Natural killer cell (primary cell): ENCODE results near the gene SCGB3A2. TPM values are rescaled to one million over a fixed set of nuclear protein-coding genes. Genes with fewer than 3 reads are reported as not detected.

ENCODE experiments used
- ATAC-seq, 3 donors: fragments of 150-1000 bp in 2 of 3; fragments of 200-7000 bp in 1 of 3; cut with Tn5 transposase; 1 replicate in 1 of 3; 2 replicates in 2 of 3; pipeline ENCODE4 v1.10.0; 2021; ENCODE audit warnings: mild to moderate bottlenecking in 2 of 3, moderate library complexity in 2 of 3
- DNase-seq, 2 donors: peaks; one replicate each; pipeline versions ENCODE4 v3.0.0 to v3.0.0-alpha.2; 2013 to 2021; ENCODE audit warnings: mixed read lengths in 1 of 2
- H3K27ac ChIP-seq: one replicate; pipeline ENCODE4 v1.5.1; 2013; ENCODE audit warnings: mild to moderate bottlenecking, low read length
- H3K27me3 ChIP-seq: one replicate; pipeline ENCODE4 v1.6.1; 2013; ENCODE audit warnings: low read length; ENCODE audit not compliant: control insufficient read depth, insufficient read depth
- H3K36me3 ChIP-seq: one replicate; pipeline ENCODE4 v1.6.1; 2013; ENCODE audit warnings: low read length; ENCODE audit not compliant: control insufficient read depth, insufficient read depth
- H3K4me1 ChIP-seq: one replicate; pipeline ENCODE4 v1.6.1; 2013; ENCODE audit warnings: low read length; ENCODE audit not compliant: control insufficient read depth, insufficient read depth
- H3K4me3 ChIP-seq: one replicate; pipeline ENCODE4 v1.5.1; 2013; ENCODE audit warnings: low read length
- H3K9me3 ChIP-seq: one replicate; pipeline ENCODE4 v1.6.1; 2013; ENCODE audit warnings: low read length; ENCODE audit not compliant: control insufficient read depth, insufficient read depth
- H3K27ac Mint-ChIP-seq, 2 donors: one replicate each; pipeline ENCODE4 v1.8.0; 2022; ENCODE audit warnings: mild to moderate bottlenecking in 2 of 2, mixed read lengths in 2 of 2, moderate library complexity in 1 of 2
- H3K27me3 Mint-ChIP-seq, 2 donors: one replicate each; pipeline ENCODE4 v1.8.0; 2022; ENCODE audit warnings: low read depth in 2 of 2, mixed read lengths in 2 of 2
- H3K36me3 Mint-ChIP-seq: one replicate; pipeline ENCODE4 v1.8.0; 2022; ENCODE audit warnings: mixed read lengths
- H3K4me1 Mint-ChIP-seq, 2 donors: one replicate each; pipeline ENCODE4 v1.8.0; 2022; ENCODE audit warnings: mixed read lengths in 2 of 2
- H3K4me3 Mint-ChIP-seq: one replicate; pipeline ENCODE4 v1.8.0; 2022; ENCODE audit warnings: mild to moderate bottlenecking, moderate library complexity, mixed read lengths
- H3K9me3 Mint-ChIP-seq, 2 donors: one replicate each; pipeline ENCODE4 v1.8.0; 2022; ENCODE audit warnings: mixed read lengths in 2 of 2
- WGBS: methylation state at CpG from one replicate; pipeline ENCODE4 v1.1.7; 2013; ENCODE audit warnings: missing lambda C conversion rate; ENCODE audit not compliant: insufficient coverage; 5-methylcytosine and 5-hydroxymethylcytosine counted together
- intact Hi-C: fragments of 100-400 bp; cut with micrococcal nuclease; formaldehyde crosslinking; loops from one replicate; pipeline ENCODE4 v1.14.2; 2022
- total RNA-seq, 4 donors: library from RNA; stranded (reverse); fragments of 120-200 nt in 1 of 4; gene quantifications; one replicate each; pipeline versions ENCODE4 v1.2.3 to v1.2.4, GENCODE V29; 2013 to 2022
- TF ChIP-seq, protein P1 (sequence below): fragments of 200-600 bp; IDR thresholded peaks from one replicate; pipeline ENCODE4 v1.8.0; 2022; ENCODE audit warnings: antibody characterized with exemption

SCGB3A2 gene
- total RNA-seq, 3 donors from 2014 or later (not counting 1 experiment from before 2014, with no cell fraction given) = 1.2 TPM; not detected in 2

DNA sequence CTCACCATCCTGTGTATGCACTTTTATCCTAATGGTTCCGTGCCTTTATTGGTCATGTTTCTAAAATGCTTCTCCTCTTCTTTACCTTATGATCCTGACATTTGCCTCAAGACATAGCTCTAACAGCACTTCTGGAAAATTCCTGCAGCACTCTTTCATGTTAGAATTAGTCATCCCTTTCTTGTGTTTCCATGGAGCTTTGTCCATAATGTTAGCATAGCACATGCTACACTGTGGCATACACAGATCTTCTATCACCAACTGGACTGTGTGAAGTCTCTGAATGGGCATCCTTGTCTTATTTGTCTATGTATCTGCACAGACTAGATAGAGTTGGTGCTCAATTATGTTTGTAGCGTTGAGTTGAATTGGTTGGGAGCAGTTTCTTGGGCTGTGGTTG is 2.0 kb downstream of the SCGB3A2 start:
- TF ChIP-seq, protein P1, sequence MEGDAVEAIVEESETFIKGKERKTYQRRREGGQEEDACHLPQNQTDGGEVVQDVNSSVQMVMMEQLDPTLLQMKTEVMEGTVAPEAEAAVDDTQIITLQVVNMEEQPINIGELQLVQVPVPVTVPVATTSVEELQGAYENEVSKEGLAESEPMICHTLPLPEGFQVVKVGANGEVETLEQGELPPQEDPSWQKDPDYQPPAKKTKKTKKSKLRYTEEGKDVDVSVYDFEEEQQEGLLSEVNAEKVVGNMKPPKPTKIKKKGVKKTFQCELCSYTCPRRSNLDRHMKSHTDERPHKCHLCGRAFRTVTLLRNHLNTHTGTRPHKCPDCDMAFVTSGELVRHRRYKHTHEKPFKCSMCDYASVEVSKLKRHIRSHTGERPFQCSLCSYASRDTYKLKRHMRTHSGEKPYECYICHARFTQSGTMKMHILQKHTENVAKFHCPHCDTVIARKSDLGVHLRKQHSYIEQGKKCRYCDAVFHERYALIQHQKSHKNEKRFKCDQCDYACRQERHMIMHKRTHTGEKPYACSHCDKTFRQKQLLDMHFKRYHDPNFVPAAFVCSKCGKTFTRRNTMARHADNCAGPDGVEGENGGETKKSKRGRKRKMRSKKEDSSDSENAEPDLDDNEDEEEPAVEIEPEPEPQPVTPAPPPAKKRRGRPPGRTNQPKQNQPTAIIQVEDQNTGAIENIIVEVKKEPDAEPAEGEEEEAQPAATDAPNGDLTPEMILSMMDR = no peak
- ATAC-seq = no peak

GRCh38 chr5:147882586-147883313 is 4.2 kb downstream of the SCGB3A2 start:
- Mint-ChIP-seq H3K9me3 (no peaks in the 10 kb centered on the region), H3K4me1 (no peaks in the 10 kb centered on the region), H3K4me3 (no peak overlapping the region), H3K27ac (no peak overlapping the region), H3K36me3 (no peaks in the 10 kb centered on the region), H3K27me3 (peaks cover 7 to 14% of the 10 kb centered on the region in 2 donors)
- Histone ChIP-seq H3K9me3 (no peaks in the 10 kb centered on the region), H3K4me1 (no peaks in the 10 kb centered on the region), H3K36me3 (no peaks in the 10 kb centered on the region), H3K4me3 (no peak overlapping the region), H3K27me3 (peaks cover 2% of the 10 kb centered on the region), H3K27ac (no peak overlapping the region)
- WGBS = 73% methylated on average over 6 of the region's 6 CpGs
- DNase-seq (no peak), ATAC-seq (no peak)
- intact Hi-C loops = no loop called here
- TF ChIP-seq, protein P1 = no peak

More for the DNA sequence above, 2.0 kb downstream of the SCGB3A2 start:
- Histone ChIP-seq H3K27me3 (peaks cover 2% of the 10 kb centered on the region), H3K4me3 (no peak overlapping the region), H3K36me3 (no peaks in the 10 kb centered on the region), H3K4me1 (no peaks in the 10 kb centered on the region), H3K27ac (no peak overlapping the region), H3K9me3 (no peaks in the 10 kb centered on the region)
- H3K4me3 Mint-ChIP-seq = no peak overlapping the region
- H3K27ac Mint-ChIP-seq = no peak overlapping the region
- H3K27me3 Mint-ChIP-seq = peaks cover 7 to 14% of the 10 kb centered on the region in 2 donors
- intact Hi-C loops = no loop called here
- H3K36me3 Mint-ChIP-seq = no peaks in the 10 kb centered on the region
- H3K4me1 Mint-ChIP-seq = no peaks in the 10 kb centered on the region
- 85% methylated on average over 2 of the region's 2 CpGs for WGBS
- no peak for DNase-seq
- H3K9me3 Mint-ChIP-seq = no peaks in the 10 kb centered on the region

DNA sequence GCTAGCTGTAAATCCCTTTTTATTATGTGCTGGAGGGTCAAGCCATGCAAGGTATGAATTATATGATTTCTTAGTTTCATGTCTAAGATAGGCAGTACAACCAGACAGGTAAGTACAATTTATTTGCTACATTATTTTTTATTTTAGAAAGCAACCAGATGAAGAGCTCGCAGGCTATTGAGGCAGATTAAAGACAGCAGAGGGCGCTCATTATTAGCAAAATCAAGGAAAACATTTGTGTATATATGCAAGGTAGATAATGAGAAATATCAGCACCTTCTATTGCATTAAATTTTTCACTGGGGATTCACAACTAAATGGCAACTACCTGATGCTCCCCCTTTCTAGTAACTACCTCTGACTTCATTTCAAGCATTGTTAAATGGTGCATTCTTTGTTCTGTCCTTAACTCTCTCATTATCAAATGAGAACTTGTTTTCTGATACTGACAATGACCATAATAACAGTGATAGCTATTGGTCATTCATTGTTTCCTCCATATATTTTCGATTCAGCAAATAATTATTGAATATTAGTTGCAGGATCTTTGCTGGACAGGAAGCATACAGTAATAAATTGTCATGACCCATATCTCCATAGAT is 8.6 kb downstream of the SCGB3A2 start:
- no peak overlapping the region for H3K4me3 ChIP-seq
- Mint-ChIP-seq H3K9me3 (no peaks in the 10 kb centered on the region), H3K27ac (no peak overlapping the region), H3K27me3 (peaks cover 10 to 32% of the 10 kb centered on the region in 2 donors), H3K36me3 (no peaks in the 10 kb centered on the region), H3K4me1 (no peaks in the 10 kb centered on the region), H3K4me3 (no peak overlapping the region)
- no peak for ATAC-seq
- peak in 1 of 2 donors; percentile 3 for DNase-seq
- WGBS = 0% methylated on average over 1 of the region's 3 CpGs
- H3K9me3 ChIP-seq = no peaks in the 10 kb centered on the region
- intact Hi-C loops = no loop called here
- H3K27me3 ChIP-seq = peaks cover 2% of the 10 kb centered on the region
- TF ChIP-seq, protein P1 = no peak
- no peaks in the 10 kb centered on the region for H3K4me1 ChIP-seq
- H3K27ac ChIP-seq = no peak overlapping the region
- no peaks in the 10 kb centered on the region for H3K36me3 ChIP-seq
